Transverse colon (tissue), 3 donors: Measurements from ENCODE around the gene KRT83.

Experiments used
- CTCF ChIP-seq, 5 experiments: fragments of 200-600 bp in 3 of 5; fragments of 450-650 bp in 2 of 5; sonication (generic) in 3 of 5; IDR thresholded peaks; 1 replicate in 2 of 5; 2 replicates in 3 of 5; pipeline ENCODE4 v1.5.1; 2016 to 2017; ENCODE audit warnings: antibody characterized with exemption in 5 of 5, inconsistent platforms in 3 of 5, mild to moderate bottlenecking in 2 of 5, moderate library complexity in 1 of 5
- POLR2A ChIP-seq: fragments of 450-650 bp; IDR thresholded peaks from one replicate; pipeline ENCODE4 v1.6.1; 2016; ENCODE audit warnings: antibody characterized with exemption, mild to moderate bottlenecking, moderate library complexity

- TF ChIP-seq CTCF (IDR thresholded peaks at IDR 0.05) (no peak), POLR2A (no peak)
Measured at GRCh38 chr12:52331039-52331438, 9.8 kb upstream of the KRT83 start.
